Astrocyte (in vitro differentiated cells and primary cell): Measurements from ENCODE around the gene SPARCL1.
"Not testable (repeated sequence)": the region's sequence is repeated elsewhere in the genome, so short reads cannot be mapped to it uniquely, and the experiment has no call there.

Source experiments
- EZH2 ChIP-seq: IDR thresholded peaks from 2 replicates; pipeline ENCODE4 v1.6.1; 2012; ENCODE audit warnings: mild to moderate bottlenecking, low read length, inconsistent platforms; ENCODE audit not compliant: insufficient read depth
- TF ChIP-seq, protein P1 (sequence below): IDR thresholded peaks from 2 replicates; pipeline ENCODE4 v1.5.1; 2011; ENCODE audit warnings: low read depth, mild to moderate bottlenecking, inconsistent platforms, low read length, moderate library complexity; ENCODE audit not compliant: insufficient read depth

- TF ChIP-seq, protein P1, sequence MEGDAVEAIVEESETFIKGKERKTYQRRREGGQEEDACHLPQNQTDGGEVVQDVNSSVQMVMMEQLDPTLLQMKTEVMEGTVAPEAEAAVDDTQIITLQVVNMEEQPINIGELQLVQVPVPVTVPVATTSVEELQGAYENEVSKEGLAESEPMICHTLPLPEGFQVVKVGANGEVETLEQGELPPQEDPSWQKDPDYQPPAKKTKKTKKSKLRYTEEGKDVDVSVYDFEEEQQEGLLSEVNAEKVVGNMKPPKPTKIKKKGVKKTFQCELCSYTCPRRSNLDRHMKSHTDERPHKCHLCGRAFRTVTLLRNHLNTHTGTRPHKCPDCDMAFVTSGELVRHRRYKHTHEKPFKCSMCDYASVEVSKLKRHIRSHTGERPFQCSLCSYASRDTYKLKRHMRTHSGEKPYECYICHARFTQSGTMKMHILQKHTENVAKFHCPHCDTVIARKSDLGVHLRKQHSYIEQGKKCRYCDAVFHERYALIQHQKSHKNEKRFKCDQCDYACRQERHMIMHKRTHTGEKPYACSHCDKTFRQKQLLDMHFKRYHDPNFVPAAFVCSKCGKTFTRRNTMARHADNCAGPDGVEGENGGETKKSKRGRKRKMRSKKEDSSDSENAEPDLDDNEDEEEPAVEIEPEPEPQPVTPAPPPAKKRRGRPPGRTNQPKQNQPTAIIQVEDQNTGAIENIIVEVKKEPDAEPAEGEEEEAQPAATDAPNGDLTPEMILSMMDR, result not testable (repeated sequence)
- TF ChIP-seq EZH2, result not testable (repeated sequence)
Measured at GRCh38 chr4:87488666-87489065, 40.5 kb downstream of the SPARCL1 start.
